Liver (tissue), 3 donors: ENCODE results near the gene VEGFA.

ENCODE experiments used
- EGR1 ChIP-seq, 2 donors: IDR thresholded peaks; 2 replicates each; pipeline ENCODE4 v1.6.1; 2016 to 2018; ENCODE audit warnings: antibody characterized with exemption in 2 of 2, low read depth in 2 of 2
- GABPA ChIP-seq, 2 donors: IDR thresholded peaks in 1 of 2; conservative IDR thresholded peaks in 1 of 2; 2 replicates each; pipeline ENCODE4 v1.6.1; 2016; ENCODE audit warnings: antibody characterized with exemption in 2 of 2, mild to moderate bottlenecking in 1 of 2, moderate library complexity in 1 of 2
- JUND ChIP-seq, 2 donors: IDR thresholded peaks; 2 replicates each; pipeline ENCODE4 v1.6.1; 2016; ENCODE audit warnings: antibody characterized with exemption in 2 of 2
- NR2F2 ChIP-seq: IDR thresholded peaks from 2 replicates; pipeline ENCODE4 v1.6.1; 2016; ENCODE audit warnings: antibody characterized with exemption
- RAD21 ChIP-seq, 2 donors: IDR thresholded peaks; 2 replicates each; pipeline ENCODE4 v1.6.1; 2016; ENCODE audit warnings: antibody characterized with exemption in 2 of 2, mild to moderate bottlenecking in 2 of 2
- RXRA ChIP-seq, 2 donors: IDR thresholded peaks; 2 replicates each; pipeline ENCODE4 v1.6.1; 2017 to 2018; ENCODE audit warnings: antibody characterized with exemption in 2 of 2, mild to moderate bottlenecking in 1 of 2
- SP1 ChIP-seq: IDR thresholded peaks from 2 replicates; pipeline ENCODE4 v1.6.1; 2018; ENCODE audit warnings: antibody characterized with exemption, mild to moderate bottlenecking
- TAF1 ChIP-seq: conservative IDR thresholded peaks from 2 replicates; pipeline ENCODE4 v1.6.1; 2016; ENCODE audit warnings: antibody characterized with exemption, mild to moderate bottlenecking
- YY1 ChIP-seq: IDR thresholded peaks from 2 replicates; pipeline ENCODE4 v1.6.1; 2016; ENCODE audit warnings: antibody characterized with exemption, mild to moderate bottlenecking
- TF ChIP-seq, protein P1 (sequence below): fragments of 150-350 bp; IDR thresholded peaks from 2 replicates; pipeline ENCODE4 v1.5.1; 2017; ENCODE audit warnings: improper control_type of control experiment, low read depth, low read length; ENCODE audit not compliant: missing input control
- TF ChIP-seq, protein P2 (sequence below): IDR thresholded peaks from 2 replicates; pipeline ENCODE4 v1.6.1; 2016; ENCODE audit warnings: antibody characterized with exemption
- TF ChIP-seq, protein P3 (sequence below): IDR thresholded peaks from 2 replicates; pipeline ENCODE4 v1.6.1; 2016; ENCODE audit warnings: antibody characterized with exemption, mild to moderate bottlenecking
- donor health status: healthy.
- donor health status: healthy.

GRCh38 chr6:43720999-43721398 is 49.0 kb upstream of the VEGFA start:
- TF ChIP-seq YY1 (no peak), TAF1 (no peak), RAD21 (IDR thresholded peaks at IDR 0.05) (no peak), SP1 (no peak), NR2F2 (no peak), RXRA (IDR thresholded peaks at IDR 0.05) (no peak), EGR1 (IDR thresholded peaks at IDR 0.05; ENCODE audit: low read depth in 2 of 2) (no peak), GABPA (IDR thresholded peaks at IDR 0.05 in 1 of 2, conservative IDR thresholded peaks at IDR 0.05 in 1 of 2) (no peak), JUND (IDR thresholded peaks at IDR 0.05) (no peak)
- TF ChIP-seq, protein P1, sequence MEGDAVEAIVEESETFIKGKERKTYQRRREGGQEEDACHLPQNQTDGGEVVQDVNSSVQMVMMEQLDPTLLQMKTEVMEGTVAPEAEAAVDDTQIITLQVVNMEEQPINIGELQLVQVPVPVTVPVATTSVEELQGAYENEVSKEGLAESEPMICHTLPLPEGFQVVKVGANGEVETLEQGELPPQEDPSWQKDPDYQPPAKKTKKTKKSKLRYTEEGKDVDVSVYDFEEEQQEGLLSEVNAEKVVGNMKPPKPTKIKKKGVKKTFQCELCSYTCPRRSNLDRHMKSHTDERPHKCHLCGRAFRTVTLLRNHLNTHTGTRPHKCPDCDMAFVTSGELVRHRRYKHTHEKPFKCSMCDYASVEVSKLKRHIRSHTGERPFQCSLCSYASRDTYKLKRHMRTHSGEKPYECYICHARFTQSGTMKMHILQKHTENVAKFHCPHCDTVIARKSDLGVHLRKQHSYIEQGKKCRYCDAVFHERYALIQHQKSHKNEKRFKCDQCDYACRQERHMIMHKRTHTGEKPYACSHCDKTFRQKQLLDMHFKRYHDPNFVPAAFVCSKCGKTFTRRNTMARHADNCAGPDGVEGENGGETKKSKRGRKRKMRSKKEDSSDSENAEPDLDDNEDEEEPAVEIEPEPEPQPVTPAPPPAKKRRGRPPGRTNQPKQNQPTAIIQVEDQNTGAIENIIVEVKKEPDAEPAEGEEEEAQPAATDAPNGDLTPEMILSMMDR = no peak
- TF ChIP-seq, protein P2, sequence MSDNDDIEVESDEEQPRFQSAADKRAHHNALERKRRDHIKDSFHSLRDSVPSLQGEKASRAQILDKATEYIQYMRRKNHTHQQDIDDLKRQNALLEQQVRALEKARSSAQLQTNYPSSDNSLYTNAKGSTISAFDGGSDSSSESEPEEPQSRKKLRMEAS = no peak
- TF ChIP-seq, protein P3, sequence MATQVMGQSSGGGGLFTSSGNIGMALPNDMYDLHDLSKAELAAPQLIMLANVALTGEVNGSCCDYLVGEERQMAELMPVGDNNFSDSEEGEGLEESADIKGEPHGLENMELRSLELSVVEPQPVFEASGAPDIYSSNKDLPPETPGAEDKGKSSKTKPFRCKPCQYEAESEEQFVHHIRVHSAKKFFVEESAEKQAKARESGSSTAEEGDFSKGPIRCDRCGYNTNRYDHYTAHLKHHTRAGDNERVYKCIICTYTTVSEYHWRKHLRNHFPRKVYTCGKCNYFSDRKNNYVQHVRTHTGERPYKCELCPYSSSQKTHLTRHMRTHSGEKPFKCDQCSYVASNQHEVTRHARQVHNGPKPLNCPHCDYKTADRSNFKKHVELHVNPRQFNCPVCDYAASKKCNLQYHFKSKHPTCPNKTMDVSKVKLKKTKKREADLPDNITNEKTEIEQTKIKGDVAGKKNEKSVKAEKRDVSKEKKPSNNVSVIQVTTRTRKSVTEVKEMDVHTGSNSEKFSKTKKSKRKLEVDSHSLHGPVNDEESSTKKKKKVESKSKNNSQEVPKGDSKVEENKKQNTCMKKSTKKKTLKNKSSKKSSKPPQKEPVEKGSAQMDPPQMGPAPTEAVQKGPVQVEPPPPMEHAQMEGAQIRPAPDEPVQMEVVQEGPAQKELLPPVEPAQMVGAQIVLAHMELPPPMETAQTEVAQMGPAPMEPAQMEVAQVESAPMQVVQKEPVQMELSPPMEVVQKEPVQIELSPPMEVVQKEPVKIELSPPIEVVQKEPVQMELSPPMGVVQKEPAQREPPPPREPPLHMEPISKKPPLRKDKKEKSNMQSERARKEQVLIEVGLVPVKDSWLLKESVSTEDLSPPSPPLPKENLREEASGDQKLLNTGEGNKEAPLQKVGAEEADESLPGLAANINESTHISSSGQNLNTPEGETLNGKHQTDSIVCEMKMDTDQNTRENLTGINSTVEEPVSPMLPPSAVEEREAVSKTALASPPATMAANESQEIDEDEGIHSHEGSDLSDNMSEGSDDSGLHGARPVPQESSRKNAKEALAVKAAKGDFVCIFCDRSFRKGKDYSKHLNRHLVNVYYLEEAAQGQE = no peak
